GM12891 (cell line): ENCODE measurements around the gene EGLN1.

ENCODE experiments used
- POLR2A ChIP-seq: IDR thresholded peaks from 2 replicates; pipeline ENCODE4 v1.6.1; 2011; ENCODE audit warnings: low read depth, low read length, control low read depth
- POLR2AphosphoS5 ChIP-seq: IDR thresholded peaks from 2 replicates; pipeline ENCODE4 v1.6.1; 2011; ENCODE audit warnings: low read depth, low read length, control low read depth

GRCh38 chr1:231385416-231385748 is 36.7 kb downstream of the EGLN1 start:
- TF ChIP-seq POLR2A: no peak
- TF ChIP-seq POLR2AphosphoS5: no peak
